ENCODE measurements around the gene OR1D5. TPM values are rescaled to one million over a fixed set of nuclear protein-coding genes. Genes with fewer than 3 reads are reported as not detected.
"Not testable (repeated sequence)": the region's sequence is repeated elsewhere in the genome, so short reads cannot be mapped to it uniquely, and the experiment has no call there.

OR1D5 gene
- total RNA-seq = not detected

- H3K27me3 Mint-ChIP-seq; H3K4me3 Mint-ChIP-seq; H3K9me3 Mint-ChIP-seq; H3K4me1 Mint-ChIP-seq; ATAC-seq (replicated peaks); H3K27ac Mint-ChIP-seq; H3K36me3 Mint-ChIP-seq (ENCODE audit: low read depth): not testable (repeated sequence)
These were observed at the start of gene OR1D5 for GRCh38 chr17:3063507-3063906. TSS of gene OR1D5 (minus strand) at chr17:3063607. CDS start at chr17:3063607, 0 bp downstream.

GRCh38 chr17:3104322-3104721, 40.9 kb upstream of the OR1D5 start, which contains the start of gene OR1D2:
TSS of gene OR1D2 (minus strand) at chr17:3104422. CDS start at chr17:3092996, 11,426 bp downstream.
- peaks cover 12% of the 10 kb centered on the region for H3K9me3 Mint-ChIP-seq
- no peak within 1 kb of the TSS for H3K27ac Mint-ChIP-seq
- no peak for ATAC-seq (replicated peaks)
- H3K36me3 Mint-ChIP-seq (ENCODE audit: low read depth) = no peaks in the 10 kb centered on the region
- H3K4me3 Mint-ChIP-seq = no peak within 1 kb of the TSS
- no peaks in the 10 kb centered on the region for H3K4me1 Mint-ChIP-seq
- peaks cover 30% of the 10 kb centered on the region for H3K27me3 Mint-ChIP-seq

- Mint-ChIP-seq H3K9me3 (peaks cover 11% of the 10 kb centered on the region), H3K27me3 (peaks cover 15% of the 10 kb centered on the region)
- not testable (repeated sequence) for H3K27ac Mint-ChIP-seq; H3K4me3 Mint-ChIP-seq; H3K36me3 Mint-ChIP-seq (ENCODE audit: low read depth); ATAC-seq (replicated peaks); H3K4me1 Mint-ChIP-seq
These were observed 10.4 kb upstream of the OR1D5 start for GRCh38 chr17:3073850-3074249.

- H3K4me1 Mint-ChIP-seq; ATAC-seq (replicated peaks); H3K27ac Mint-ChIP-seq; H3K36me3 Mint-ChIP-seq (ENCODE audit: low read depth); H3K27me3 Mint-ChIP-seq; H3K4me3 Mint-ChIP-seq; H3K9me3 Mint-ChIP-seq: not testable (repeated sequence)
These were observed 1.8 kb upstream of the OR1D5 start for GRCh38 chr17:3065192-3065591.

- not testable (repeated sequence) for H3K4me3 Mint-ChIP-seq; H3K9me3 Mint-ChIP-seq; ATAC-seq (replicated peaks); H3K4me1 Mint-ChIP-seq; H3K36me3 Mint-ChIP-seq (ENCODE audit: low read depth); H3K27me3 Mint-ChIP-seq; H3K27ac Mint-ChIP-seq
These were observed 506 bp downstream of the OR1D5 start for GRCh38 chr17:3062824-3063377.

- ATAC-seq (replicated peaks); H3K9me3 Mint-ChIP-seq; H3K4me3 Mint-ChIP-seq; H3K27me3 Mint-ChIP-seq; H3K36me3 Mint-ChIP-seq (ENCODE audit: low read depth); H3K4me1 Mint-ChIP-seq; H3K27ac Mint-ChIP-seq: not testable (repeated sequence)
These were observed 8.5 kb downstream of the OR1D5 start for GRCh38 chr17:3054868-3055267.

- ATAC-seq (replicated peaks) = no peak
- H3K4me1 Mint-ChIP-seq = no peaks in the 10 kb centered on the region
- no peak overlapping the region for H3K27ac Mint-ChIP-seq
- no peaks in the 10 kb centered on the region for H3K9me3 Mint-ChIP-seq
- no peaks in the 10 kb centered on the region for H3K27me3 Mint-ChIP-seq
- H3K36me3 Mint-ChIP-seq (ENCODE audit: low read depth) = no peaks in the 10 kb centered on the region
- H3K4me3 Mint-ChIP-seq = peak overlapping the region; percentile 91
These were observed 13.6 kb downstream of the OR1D5 start for GRCh38 chr17:3049705-3050295.

GRCh38 chr17:3048727-3049471, 14.5 kb downstream of the OR1D5 start:
- no peaks in the 10 kb centered on the region for H3K36me3 Mint-ChIP-seq (ENCODE audit: low read depth)
- no peaks in the 10 kb centered on the region for H3K4me1 Mint-ChIP-seq
- H3K4me3 Mint-ChIP-seq = peak overlapping the region; percentile 91
- H3K27me3 Mint-ChIP-seq = no peaks in the 10 kb centered on the region
- H3K27ac Mint-ChIP-seq = peak overlapping the region; percentile 87
- peaks cover 5% of the 10 kb centered on the region for H3K9me3 Mint-ChIP-seq
- ATAC-seq (replicated peaks) = peak; percentile 99

- Mint-ChIP-seq H3K9me3 (peaks cover 12% of the 10 kb centered on the region), H3K27me3 (no peaks in the 10 kb centered on the region), H3K4me1 (no peaks in the 10 kb centered on the region), H3K36me3 (ENCODE audit: low read depth) (no peaks in the 10 kb centered on the region), H3K27ac (no peak overlapping the region), H3K4me3 (no peak overlapping the region)
- no peak for ATAC-seq (replicated peaks)
These were observed 16.7 kb downstream of the OR1D5 start for GRCh38 chr17:3046753-3047152.

GRCh38 chr17:3043737-3044365, 19.6 kb downstream of the OR1D5 start:
- Mint-ChIP-seq H3K4me3 (no peak overlapping the region), H3K4me1 (no peaks in the 10 kb centered on the region), H3K27ac (no peak overlapping the region), H3K36me3 (ENCODE audit: low read depth) (no peaks in the 10 kb centered on the region), H3K27me3 (no peaks in the 10 kb centered on the region), H3K9me3 (peaks cover 12% of the 10 kb centered on the region)
- ATAC-seq (replicated peaks) = no peak

- no peaks in the 10 kb centered on the region for H3K36me3 Mint-ChIP-seq (ENCODE audit: low read depth)
These were observed 22.5 kb downstream of the OR1D5 start for GRCh38 chr17:3040882-3041281.

GRCh38 chr17:3039736-3040135, 23.7 kb downstream of the OR1D5 start:
- H3K4me1 Mint-ChIP-seq = no peaks in the 10 kb centered on the region
- H3K9me3 Mint-ChIP-seq = peaks cover 12% of the 10 kb centered on the region
- no peak overlapping the region for H3K27ac Mint-ChIP-seq
- ATAC-seq (replicated peaks) = peak; percentile 42
- H3K4me3 Mint-ChIP-seq = no peak overlapping the region
- no peaks in the 10 kb centered on the region for H3K36me3 Mint-ChIP-seq (ENCODE audit: low read depth)
- H3K27me3 Mint-ChIP-seq = no peaks in the 10 kb centered on the region

More at GRCh38 chr17:3040882-3041281, 22.5 kb downstream of the OR1D5 start:
- peaks cover 12% of the 10 kb centered on the region for H3K9me3 Mint-ChIP-seq
- no peak overlapping the region for H3K27ac Mint-ChIP-seq
- no peaks in the 10 kb centered on the region for H3K4me1 Mint-ChIP-seq
- no peak overlapping the region for H3K4me3 Mint-ChIP-seq
- H3K27me3 Mint-ChIP-seq = no peaks in the 10 kb centered on the region
- ATAC-seq (replicated peaks) = no peak

GRCh38 chr17:3038941-3039340, 24.5 kb downstream of the OR1D5 start:
- no peak for ATAC-seq (replicated peaks)
- H3K4me3 Mint-ChIP-seq = no peak overlapping the region
- H3K4me1 Mint-ChIP-seq = no peaks in the 10 kb centered on the region
- H3K27me3 Mint-ChIP-seq = no peaks in the 10 kb centered on the region
- no peak overlapping the region for H3K27ac Mint-ChIP-seq
- H3K9me3 Mint-ChIP-seq = peaks cover 7% of the 10 kb centered on the region
- no peaks in the 10 kb centered on the region for H3K36me3 Mint-ChIP-seq (ENCODE audit: low read depth)

- peaks cover 3% of the 10 kb centered on the region for H3K9me3 Mint-ChIP-seq
- H3K27me3 Mint-ChIP-seq = no peaks in the 10 kb centered on the region
- H3K36me3 Mint-ChIP-seq (ENCODE audit: low read depth) = no peaks in the 10 kb centered on the region
- no peak overlapping the region for H3K4me3 Mint-ChIP-seq
- no peak overlapping the region for H3K27ac Mint-ChIP-seq
- no peak for ATAC-seq (replicated peaks)
- H3K4me1 Mint-ChIP-seq = no peaks in the 10 kb centered on the region
These were observed 26.1 kb downstream of the OR1D5 start for GRCh38 chr17:3037259-3037658.

GRCh38 chr17:3036800-3037199, 26.6 kb downstream of the OR1D5 start:
- Mint-ChIP-seq H3K4me3 (no peak overlapping the region), H3K36me3 (ENCODE audit: low read depth) (no peaks in the 10 kb centered on the region), H3K9me3 (no peaks in the 10 kb centered on the region), H3K27me3 (no peaks in the 10 kb centered on the region), H3K4me1 (no peaks in the 10 kb centered on the region), H3K27ac (no peak overlapping the region)
- no peak for ATAC-seq (replicated peaks)

All from activated T-helper 17 cell treated with anti-CD3 and anti-CD28 coated beads, Interleukin-2, amount 50 U/mL, for 72 hours (primary cell).